ENCODE results near the gene MGP. TPM values are rescaled to one million over a fixed set of nuclear protein-coding genes. Genes with fewer than 3 reads are reported as not detected.

Gene MGP
- total RNA-seq, 2 experiments from 2014 or later = not detected

GRCh38 chr12:14874882-14875281, 10.8 kb downstream of the MGP start:
- H4K20me1 ChIP-seq (ENCODE audit: insufficient read depth, low read length) = no peaks in the 10 kb centered on the region
- no peak overlapping the region for H2AFZ ChIP-seq (ENCODE audit: low read length)
- no peak for DNase-seq (ENCODE audit: low spot score)
- no TSS peak for BruUV-seq (replicated peaks)
- no peak overlapping the region for H3K4me2 ChIP-seq (ENCODE audit: low read length)
- peaks cover 16% of the 10 kb centered on the region; the same call in 1 of the 2 replicates for H3K9me3 ChIP-seq (ENCODE audit: low read length)
- H3K27ac ChIP-seq (ENCODE audit: low read depth, low read length, poor library complexity, severe bottlenecking) = no peak overlapping the region
- peaks cover 29% of the 10 kb centered on the region for H3K4me1 ChIP-seq (ENCODE audit: insufficient read depth, low read length, poor library complexity, severe bottlenecking)
- no peak for TF ChIP-seq CTCF (conservative IDR thresholded peaks at IDR 0.05; ENCODE audit: low read length)
- no peak for TF ChIP-seq EZH2phosphoT487 (IDR thresholded peaks at IDR 0.05; ENCODE audit: borderline replicate concordance, low read depth, low read length)
- no peaks in the 10 kb centered on the region for H3K9me2 ChIP-seq (ENCODE audit: insufficient read depth, low read length)
- H3K79me2 ChIP-seq (ENCODE audit: insufficient read depth, low read depth, low read length) = no peaks in the 10 kb centered on the region
- no peaks in the 10 kb centered on the region; the same call in 1 of the 2 replicates for H3K36me3 ChIP-seq (ENCODE audit: insufficient read depth, low read length)
- no peak overlapping the region for H3K4me3 ChIP-seq (ENCODE audit: low read depth, low read length, poor library complexity, severe bottlenecking)
- POLR2A ChIA-PET = interaction anchor here (0.7 to 1.6 kb wide), 3 partner anchors 15 to 104 kb away, joined by 3 to 5 read pairs (median 4); a partner anchor contains a TSS
- intact Hi-C loops (cut with micrococcal nuclease; ENCODE audit: unreplicated experiment) = no loop called here
- CTCF ChIA-PET (ENCODE audit: unreplicated experiment) = no interaction called here

- Histone ChIP-seq H2AFZ (ENCODE audit: low read length) (peak overlapping the region; percentile 5; the same call in 1 of the 2 replicates), H3K4me1 (ENCODE audit: insufficient read depth, low read length, poor library complexity, severe bottlenecking) (peaks cover 17% of the 10 kb centered on the region), H3K4me2 (ENCODE audit: low read length) (no peak overlapping the region), H3K9me3 (ENCODE audit: low read length) (peaks cover 15% of the 10 kb centered on the region; the same call in 1 of the 2 replicates), H3K36me3 (ENCODE audit: insufficient read depth, low read length) (no peaks in the 10 kb centered on the region), H3K9me2 (ENCODE audit: insufficient read depth, low read length) (no peaks in the 10 kb centered on the region), H4K20me1 (ENCODE audit: insufficient read depth, low read length) (no peaks in the 10 kb centered on the region), H3K79me2 (ENCODE audit: insufficient read depth, low read depth, low read length) (no peaks in the 10 kb centered on the region), H3K27ac (ENCODE audit: low read depth, low read length, poor library complexity, severe bottlenecking) (no peak overlapping the region), H3K4me3 (ENCODE audit: low read depth, low read length, poor library complexity, severe bottlenecking) (no peak overlapping the region)
- TF ChIP-seq CTCF (conservative IDR thresholded peaks at IDR 0.05; ENCODE audit: low read length) = no peak
- TF ChIP-seq EZH2phosphoT487 (IDR thresholded peaks at IDR 0.05; ENCODE audit: borderline replicate concordance, low read depth, low read length) = no peak
- no TSS peak for BruUV-seq (replicated peaks)
- CTCF ChIA-PET (ENCODE audit: unreplicated experiment) = interaction anchor here (0.6 to 0.7 kb wide), 2 partner anchors 25 to 688 kb away, joined by 3 to 4 read pairs; no protein-coding TSS in a partner anchor
- POLR2A ChIA-PET = interaction anchor here (0.5 to 1.6 kb wide), 10 partner anchors 9 to 652 kb away, joined by 3 to 7 read pairs (median 4); no protein-coding TSS in a partner anchor
- intact Hi-C loops (cut with micrococcal nuclease; ENCODE audit: unreplicated experiment) = no loop called here
- DNase-seq (ENCODE audit: low spot score) = peak; percentile 48
Measured at GRCh38 chr12:14873440-14874185, 12.0 kb downstream of the MGP start.

- BruUV-seq (replicated peaks) = no TSS peak
- no peaks in the 10 kb centered on the region for H3K36me3 ChIP-seq (ENCODE audit: insufficient read depth, low read length)
- intact Hi-C loops (cut with micrococcal nuclease; ENCODE audit: unreplicated experiment) = no loop called here
- H3K27ac ChIP-seq (ENCODE audit: low read depth, low read length, poor library complexity, severe bottlenecking) = no peak overlapping the region
- no peaks in the 10 kb centered on the region for H4K20me1 ChIP-seq (ENCODE audit: insufficient read depth, low read length)
- no peak overlapping the region for H3K4me2 ChIP-seq (ENCODE audit: low read length)
- TF ChIP-seq CTCF (conservative IDR thresholded peaks at IDR 0.05; ENCODE audit: low read length) (no peak), EZH2phosphoT487 (IDR thresholded peaks at IDR 0.05; ENCODE audit: borderline replicate concordance, low read depth, low read length) (no peak)
- no peak overlapping the region for H2AFZ ChIP-seq (ENCODE audit: low read length)
- H3K9me2 ChIP-seq (ENCODE audit: insufficient read depth, low read length) = no peaks in the 10 kb centered on the region
- H3K9me3 ChIP-seq (ENCODE audit: low read length) = peaks cover 15% of the 10 kb centered on the region; the same call in 1 of the 2 replicates
- no peak for DNase-seq (ENCODE audit: low spot score)
- ChIA-PET POLR2A (no interaction called here), CTCF (ENCODE audit: unreplicated experiment) (no interaction called here)
- no peak overlapping the region for H3K4me3 ChIP-seq (ENCODE audit: low read depth, low read length, poor library complexity, severe bottlenecking)
- H3K79me2 ChIP-seq (ENCODE audit: insufficient read depth, low read depth, low read length) = no peaks in the 10 kb centered on the region
- H3K4me1 ChIP-seq (ENCODE audit: insufficient read depth, low read length, poor library complexity, severe bottlenecking) = peaks cover 10% of the 10 kb centered on the region
Measured at GRCh38 chr12:14871886-14872285, 13.8 kb downstream of the MGP start.

All from OCI-LY7 (cell line).